Upper lobe of right lung (tissue), 1 donor: ENCODE data around the gene ITPR2. TPM values are rescaled to one million over a fixed set of nuclear protein-coding genes. Genes with fewer than 3 reads are reported as not detected.

Experiments
- ATAC-seq: fragments of 200-7000 bp; cut with Tn5 transposase; one replicate; pipeline ENCODE4 v1.9.1; 2020; ENCODE audit warnings: mild to moderate bottlenecking, moderate library complexity
- DNase-seq: peaks from one replicate; pipeline ENCODE4 v3.0.0-alpha.2; 2020
- H3K27ac ChIP-seq: fragments of 200-600 bp; one replicate; pipeline ENCODE4 v1.8.0; 2022
- H3K27me3 ChIP-seq: fragments of 200-600 bp; one replicate; pipeline ENCODE4 v1.8.0; 2022; ENCODE audit warnings: mild to moderate bottlenecking
- H3K36me3 ChIP-seq: fragments of 200-600 bp; one replicate; pipeline ENCODE4 v1.8.0; 2022
- H3K4me1 ChIP-seq: fragments of 200-600 bp; one replicate; pipeline ENCODE4 v1.8.0; 2022
- H3K4me3 ChIP-seq: fragments of 200-600 bp; one replicate; pipeline ENCODE4 v1.8.0; 2022; ENCODE audit warnings: mild to moderate bottlenecking
- H3K9me3 ChIP-seq: fragments of 200-600 bp; one replicate; pipeline ENCODE4 v1.8.0; 2022
- CTCF ChIP-seq: fragments of 200-600 bp; IDR thresholded peaks from one replicate; pipeline ENCODE4 v1.8.0; 2022; ENCODE audit warnings: antibody characterized with exemption
- intact Hi-C: fragments of 100-400 bp; cut with DNase I; formaldehyde crosslinking; loops from one replicate; pipeline ENCODE4 v1.11.0; 2022
- total RNA-seq: library from RNA; stranded (reverse); fragmentation: NEBNext Ultra II Directional; extraction: Animal tissue kit (Norgen Biotek cat#: 25700); gene quantifications from one replicate; pipeline ENCODE4 v1.2.1, GENCODE V29; 2021
- donor health status: DM: no; HTN: yes; CAD: no; lungs with severe emphysema.

The ITPR2 gene
- total RNA-seq, 1 donor from 2014 or later: 50.8 TPM

- Histone ChIP-seq H3K36me3 (no peaks in the 10 kb centered on the region), H3K4me3 (no peak overlapping the region), H3K27ac (no peak overlapping the region), H3K27me3 (no peaks in the 10 kb centered on the region), H3K4me1 (peaks cover 10% of the 10 kb centered on the region), H3K9me3 (no peaks in the 10 kb centered on the region)
- ATAC-seq (no peak), DNase-seq (no peak)
- intact Hi-C loops: no loop called here
- TF ChIP-seq CTCF: no peak
These were observed 19.2 kb downstream of the ITPR2 start for GRCh38 chr12:26813812-26814211.

GRCh38 chr12:26810330-26810729, 22.7 kb downstream of the ITPR2 start:
- no peaks in the 10 kb centered on the region for H3K27me3 ChIP-seq
- no peaks in the 10 kb centered on the region for H3K9me3 ChIP-seq
- intact Hi-C loops: no loop called here
- DNase-seq: no peak
- no peak overlapping the region for H3K4me3 ChIP-seq
- TF ChIP-seq CTCF: no peak
- no peak overlapping the region for H3K27ac ChIP-seq
- peaks cover 10% of the 10 kb centered on the region for H3K4me1 ChIP-seq
- no peaks in the 10 kb centered on the region for H3K36me3 ChIP-seq
- ATAC-seq: peak; percentile 84

- H3K27ac ChIP-seq: no peak overlapping the region
These were observed 23.2 kb downstream of the ITPR2 start for GRCh38 chr12:26809611-26810285.

GRCh38 chr12:26808766-26809476, 24.1 kb downstream of the ITPR2 start:
- Histone ChIP-seq H3K4me3 (no peak overlapping the region), H3K27ac (no peak overlapping the region), H3K4me1 (peaks cover 10% of the 10 kb centered on the region), H3K36me3 (no peaks in the 10 kb centered on the region), H3K27me3 (no peaks in the 10 kb centered on the region), H3K9me3 (no peaks in the 10 kb centered on the region)
- no peak for TF ChIP-seq CTCF
- no peak for ATAC-seq
- intact Hi-C loops: no loop called here
- no peak for DNase-seq

More at GRCh38 chr12:26809611-26810285, 23.2 kb downstream of the ITPR2 start:
- no peaks in the 10 kb centered on the region for H3K9me3 ChIP-seq
- TF ChIP-seq CTCF: no peak
- intact Hi-C loops: no loop called here
- no peak overlapping the region for H3K4me3 ChIP-seq
- H3K4me1 ChIP-seq: peaks cover 10% of the 10 kb centered on the region
- DNase-seq (no peak), ATAC-seq (no peak)
- H3K36me3 ChIP-seq: no peaks in the 10 kb centered on the region
- H3K27me3 ChIP-seq: no peaks in the 10 kb centered on the region

- no peak for ATAC-seq
- Histone ChIP-seq H3K9me3 (no peaks in the 10 kb centered on the region), H3K4me3 (no peak overlapping the region), H3K27ac (no peak overlapping the region), H3K36me3 (no peaks in the 10 kb centered on the region), H3K27me3 (no peaks in the 10 kb centered on the region), H3K4me1 (peaks cover 10% of the 10 kb centered on the region)
- no peak for TF ChIP-seq CTCF
- intact Hi-C loops: no loop called here
- DNase-seq: no peak
These were observed 25.7 kb downstream of the ITPR2 start for GRCh38 chr12:26807292-26807691.
